Gastrocnemius medialis (tissue), 4 donors: ENCODE data around the gene PPP3CA.

Experiments used
- POLR2A ChIP-seq, 2 donors: fragments of 450-650 bp; IDR thresholded peaks; one replicate each; pipeline ENCODE4 v1.6.1; 2017; ENCODE audit warnings: antibody characterized with exemption in 2 of 2, mild to moderate bottlenecking in 2 of 2, moderate library complexity in 2 of 2
- TF ChIP-seq, protein P1 (sequence below), 5 experiments: fragments of 450-650 bp in 3 of 5; fragments of 200-600 bp in 2 of 5; sonication (generic) in 2 of 5; IDR thresholded peaks in 4 of 5; conservative IDR thresholded peaks in 1 of 5; 1 replicate in 4 of 5; 2 replicates in 1 of 5; pipeline ENCODE4 v1.5.1; 2016 to 2019; ENCODE audit warnings: antibody characterized with exemption in 5 of 5, mild to moderate bottlenecking in 3 of 5, moderate library complexity in 3 of 5

DNA sequence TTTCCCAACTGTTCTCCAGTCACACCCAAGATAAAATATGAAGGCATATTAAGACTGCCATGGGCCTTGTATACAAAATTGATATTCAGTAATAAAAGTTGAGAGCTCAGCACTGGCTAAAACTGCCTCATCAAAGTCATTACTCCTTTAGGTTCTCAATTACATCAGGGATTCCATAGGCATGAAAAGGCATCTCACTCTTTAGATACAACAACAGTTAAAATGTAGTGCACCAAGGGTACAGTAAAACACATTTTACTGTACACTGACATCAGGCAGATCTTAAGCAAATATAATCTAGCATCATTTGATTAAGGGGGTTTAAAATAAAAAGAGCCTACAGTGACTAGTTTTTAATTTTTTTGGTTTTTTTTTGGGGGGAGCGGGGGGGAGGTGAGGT lies 107.7 kb downstream of the PPP3CA start:
- TF ChIP-seq, protein P1, sequence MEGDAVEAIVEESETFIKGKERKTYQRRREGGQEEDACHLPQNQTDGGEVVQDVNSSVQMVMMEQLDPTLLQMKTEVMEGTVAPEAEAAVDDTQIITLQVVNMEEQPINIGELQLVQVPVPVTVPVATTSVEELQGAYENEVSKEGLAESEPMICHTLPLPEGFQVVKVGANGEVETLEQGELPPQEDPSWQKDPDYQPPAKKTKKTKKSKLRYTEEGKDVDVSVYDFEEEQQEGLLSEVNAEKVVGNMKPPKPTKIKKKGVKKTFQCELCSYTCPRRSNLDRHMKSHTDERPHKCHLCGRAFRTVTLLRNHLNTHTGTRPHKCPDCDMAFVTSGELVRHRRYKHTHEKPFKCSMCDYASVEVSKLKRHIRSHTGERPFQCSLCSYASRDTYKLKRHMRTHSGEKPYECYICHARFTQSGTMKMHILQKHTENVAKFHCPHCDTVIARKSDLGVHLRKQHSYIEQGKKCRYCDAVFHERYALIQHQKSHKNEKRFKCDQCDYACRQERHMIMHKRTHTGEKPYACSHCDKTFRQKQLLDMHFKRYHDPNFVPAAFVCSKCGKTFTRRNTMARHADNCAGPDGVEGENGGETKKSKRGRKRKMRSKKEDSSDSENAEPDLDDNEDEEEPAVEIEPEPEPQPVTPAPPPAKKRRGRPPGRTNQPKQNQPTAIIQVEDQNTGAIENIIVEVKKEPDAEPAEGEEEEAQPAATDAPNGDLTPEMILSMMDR (IDR thresholded peaks at IDR 0.05 in 4 of 5, conservative IDR thresholded peaks at IDR 0.05 in 1 of 5): no peak
- no peak for TF ChIP-seq POLR2A (IDR thresholded peaks at IDR 0.05)
